IMR-90 (cell line): ENCODE measurements around the gene ANKK1. TPM values are rescaled to one million over a fixed set of nuclear protein-coding genes. Genes with fewer than 3 reads are reported as not detected.

Source experiments
- ATAC-seq: fragments of 200-7000 bp; cut with Tn5 transposase; 2 replicates; pipeline ENCODE4 v1.9.1; 2020; ENCODE audit warnings: low read depth, mild to moderate bottlenecking, moderate library complexity
- BruUV-seq: library from RNA; stranded (reverse); fragments of 400-500 nt; replicated peaks from 2 replicates; lab custom pipeline; 2021; lab: Mats Ljungman, UMichigan
- CTCF ChIA-PET: fragments of 300-600 bp; formaldehyde crosslinking; extraction: SDS; loops from one replicate; lab custom pipeline; 2021; ENCODE audit warnings: antibody characterized with exemption; lab: Yijun Ruan, JAX
- POLR2A ChIA-PET: fragments of 300-600 bp; sonication (Branson Sonifier 250); formaldehyde crosslinking; loops from one replicate; lab custom pipeline; 2022; ENCODE audit warnings: antibody characterized with exemption; ENCODE audit not compliant: unreplicated experiment; lab: Charles Lee
- DNase-seq: peaks from one replicate; pipeline ENCODE4 v3.0.0; 2013
- H2AFZ ChIP-seq: replicated peaks from 2 replicates; pipeline ENCODE3; 2013; ENCODE audit warnings: low read length, mild to moderate bottlenecking; ENCODE audit not compliant: poor library complexity
- H2AK5ac ChIP-seq: 2 replicates; pipeline ENCODE4 v1.6.1; 2013; ENCODE audit warnings: low read depth, low read length, inconsistent platforms
- H2AK9ac ChIP-seq: replicated peaks from 2 replicates; pipeline ENCODE3; 2013; ENCODE audit warnings: mild to moderate bottlenecking, low read depth, low read length, moderate library complexity; ENCODE audit not compliant: poor library complexity
- H2BK120ac ChIP-seq: 2 replicates; pipeline ENCODE4 v1.6.1; 2013; ENCODE audit warnings: low read depth, low read length, inconsistent platforms
- H2BK15ac ChIP-seq: 3 replicates; pipeline ENCODE4 v1.6.1; 2013; ENCODE audit warnings: low read depth, low read length, inconsistent platforms
- H2BK20ac ChIP-seq: 2 replicates; pipeline ENCODE4 v1.6.1; 2013; ENCODE audit warnings: low read depth, mild to moderate bottlenecking, inconsistent platforms, low read length, moderate library complexity
- H2BK5ac ChIP-seq: 2 replicates; pipeline ENCODE4 v1.6.1; 2013; ENCODE audit warnings: mild to moderate bottlenecking, low read depth, low read length, inconsistent platforms; ENCODE audit not compliant: poor library complexity, severe bottlenecking
- H3K14ac ChIP-seq: replicated peaks from 2 replicates; pipeline ENCODE4 v1.6.1; 2013; ENCODE audit warnings: low read depth, low read length, inconsistent platforms
- H3K18ac ChIP-seq: 2 replicates; pipeline ENCODE4 v1.6.1; 2013; ENCODE audit warnings: low read depth, low read length, control low read depth
- H3K23ac ChIP-seq: 2 replicates; pipeline ENCODE4 v1.6.1; 2013; ENCODE audit warnings: low read depth, low read length, inconsistent platforms
- H3K27ac ChIP-seq: 2 replicates; pipeline ENCODE4 v1.5.1; 2013; ENCODE audit warnings: mild to moderate bottlenecking, control low read depth, low read length; ENCODE audit not compliant: insufficient read depth
- H3K27me3 ChIP-seq: 2 replicates; pipeline ENCODE4 v1.6.1; 2013; ENCODE audit warnings: low read length; ENCODE audit not compliant: control insufficient read depth, insufficient read depth
- H3K36me3 ChIP-seq: 2 replicates; pipeline ENCODE4 v1.6.1; 2013; ENCODE audit warnings: low read length, mixed read lengths; ENCODE audit not compliant: control insufficient read depth, insufficient read depth
- H3K4ac ChIP-seq: 2 replicates; pipeline ENCODE4 v1.6.1; 2013; ENCODE audit warnings: low read depth, low read length, inconsistent platforms
- H3K4me1 ChIP-seq: 2 replicates; pipeline ENCODE4 v1.6.1; 2013; ENCODE audit warnings: low read length, mixed read lengths; ENCODE audit not compliant: control insufficient read depth, insufficient read depth
- H3K4me2 ChIP-seq: 2 replicates; pipeline ENCODE4 v1.6.1; 2013; ENCODE audit warnings: low read depth, mild to moderate bottlenecking, control low read depth, low read length, moderate library complexity
- H3K4me3 ChIP-seq: 2 replicates; pipeline ENCODE4 v1.5.1; 2013; ENCODE audit warnings: low read depth, mild to moderate bottlenecking, control low read depth, low read length, moderate library complexity; ENCODE audit not compliant: insufficient read depth
- H3K56ac ChIP-seq: 2 replicates; pipeline ENCODE4 v1.6.1; 2013; ENCODE audit warnings: low read length, inconsistent platforms; ENCODE audit not compliant: insufficient read depth; ENCODE audit errors: extremely low read depth
- H3K79me1 ChIP-seq, 2 experiments: 2 replicates each; pipeline ENCODE4 v1.6.1; 2013; ENCODE audit warnings: low read length in 2 of 2, inconsistent platforms in 1 of 2, low read depth in 1 of 2
- H3K9ac ChIP-seq: 2 replicates; pipeline ENCODE4 v1.6.1; 2013; ENCODE audit warnings: low read depth, low read length, control low read depth
- H3K9me1 ChIP-seq: 2 replicates; pipeline ENCODE4 v1.6.1; 2013; ENCODE audit warnings: low read length, inconsistent platforms; ENCODE audit not compliant: insufficient read depth
- H3K9me3 ChIP-seq: 2 replicates; pipeline ENCODE4 v1.6.1; 2013; ENCODE audit warnings: low read length; ENCODE audit not compliant: control insufficient read depth, insufficient read depth
- H4K20me1 ChIP-seq: 2 replicates; pipeline ENCODE4 v1.6.1; 2013; ENCODE audit warnings: low read length, inconsistent platforms; ENCODE audit not compliant: insufficient read depth
- H4K5ac ChIP-seq: 2 replicates; pipeline ENCODE4 v1.6.1; 2013; ENCODE audit warnings: mild to moderate bottlenecking, low read depth, low read length, control low read depth
- H4K8ac ChIP-seq, 2 experiments: 2 replicates each; pipeline ENCODE4 v1.6.1; 2013; ENCODE audit warnings: low read depth in 2 of 2, low read length in 2 of 2, control low read depth in 1 of 2, inconsistent platforms in 1 of 2
- H4K91ac ChIP-seq: 2 replicates; pipeline ENCODE4 v1.6.1; 2013; ENCODE audit warnings: low read depth, low read length, inconsistent platforms; ENCODE audit not compliant: insufficient read depth
- BHLHE40 ChIP-seq: fragments of 150-350 bp; IDR thresholded peaks from 2 replicates; pipeline ENCODE4 v1.6.1; 2016; ENCODE audit warnings: mild to moderate bottlenecking, low read depth, low read length
- CEBPB ChIP-seq: IDR thresholded peaks from 2 replicates; pipeline ENCODE4 v1.6.1; 2012; ENCODE audit warnings: low read depth, low read length, improper control_type of control experiment
- CHD1 ChIP-seq: IDR thresholded peaks from 2 replicates; pipeline ENCODE4 v1.6.1; 2012; ENCODE audit warnings: low read depth, low read length, improper control_type of control experiment
- FOS ChIP-seq: fragments of 150-350 bp; IDR thresholded peaks from 2 replicates; pipeline ENCODE4 v1.6.1; 2016; ENCODE audit warnings: low read depth, low read length
- MAFK ChIP-seq: IDR thresholded peaks from 2 replicates; pipeline ENCODE4 v1.6.1; 2012; ENCODE audit warnings: low read depth, low read length, improper control_type of control experiment
- MAZ ChIP-seq: IDR thresholded peaks from 2 replicates; pipeline ENCODE4 v1.6.1; 2012; ENCODE audit warnings: low read depth, mild to moderate bottlenecking, low read length, improper control_type of control experiment, moderate library complexity, borderline replicate concordance
- MXI1 ChIP-seq: IDR thresholded peaks from 2 replicates; pipeline ENCODE4 v1.6.1; 2012; ENCODE audit warnings: low read depth, mild to moderate bottlenecking, low read length, moderate library complexity, borderline replicate concordance
- NFE2L2 ChIP-seq: fragments of 150-350 bp; IDR thresholded peaks from 2 replicates; pipeline ENCODE4 v1.6.1; 2016; ENCODE audit warnings: low read depth, mild to moderate bottlenecking, low read length
- POLR2A ChIP-seq: IDR thresholded peaks from 2 replicates; pipeline ENCODE4 v1.6.1; 2012; ENCODE audit warnings: mild to moderate bottlenecking, low read depth, low read length
- RCOR1 ChIP-seq: IDR thresholded peaks from 2 replicates; pipeline ENCODE4 v1.6.1; 2012; ENCODE audit warnings: mild to moderate bottlenecking, low read length, improper control_type of control experiment; ENCODE audit not compliant: insufficient replicate concordance
- RFX5 ChIP-seq: IDR thresholded peaks from 2 replicates; pipeline ENCODE4 v1.8.0; 2012; ENCODE audit warnings: low read depth, mild to moderate bottlenecking, low read length, moderate library complexity
- SMC3 ChIP-seq: fragments of 150-350 bp; IDR thresholded peaks from 2 replicates; pipeline ENCODE4 v1.6.1; 2016; ENCODE audit warnings: low read depth, mild to moderate bottlenecking, antibody characterized with exemption, low read length, moderate library complexity
- USF2 ChIP-seq: fragments of 150-350 bp; IDR thresholded peaks from 2 replicates; pipeline ENCODE4 v1.6.1; 2017; ENCODE audit warnings: mild to moderate bottlenecking, antibody characterized with exemption, low read length, low read depth
- WGBS, 2 experiments: methylation state at CpG; one replicate each; pipeline versions ENCODE4 v1.1.5 to v1.1.7; 2013; ENCODE audit warnings: missing lambda C conversion rate in 2 of 2; ENCODE audit not compliant: insufficient read length in 1 of 2; ENCODE audit errors: extremely low coverage in 2 of 2; 5-methylcytosine and 5-hydroxymethylcytosine counted together
- dilution Hi-C: fragments of 300-500 bp; cut with HindIII; formaldehyde crosslinking; loops from one replicate; pipeline ENCODE4 v1.14.3; 2018; ENCODE audit warnings: low sequenced_read_pairs; ENCODE audit not compliant: unreplicated experiment
- in situ Hi-C: fragments of 300-500 bp; cut with MboI; formaldehyde crosslinking; loops from 3 replicates; pipeline ENCODE4 v1.14.3; 2019; ENCODE audit warnings: low sequenced_read_pairs, inconsistent platforms, mixed read lengths
- intact Hi-C: fragments of 100-400 bp; cut with micrococcal nuclease; formaldehyde crosslinking; loops from 2 replicates; pipeline ENCODE4 v1.10.0; 2022
- polyA plus RNA-seq, 3 experiments: library from polyadenylated mRNA; depleted of rRNA; stranded (reverse); fragments of >200 nt; gene quantifications; 2 replicates each; pipeline ENCODE4 v1.2.3, GENCODE V29; 2012; ENCODE audit warnings: low replicate concordance in 1 of 3
- total RNA-seq: library from RNA; depleted of rRNA; stranded (reverse); fragments of >200 nt; gene quantifications from 2 replicates; pipeline ENCODE4 v1.2.3, GENCODE V29; 2012
- TF ChIP-seq, protein P1 (sequence below): fragments of 150-350 bp; IDR thresholded peaks from 2 replicates; pipeline ENCODE4 v1.6.1; 2016; ENCODE audit warnings: low read depth, mild to moderate bottlenecking, low read length, moderate library complexity, borderline replicate concordance
- TF ChIP-seq, protein P2 (sequence below): conservative IDR thresholded peaks from 2 replicates; pipeline ENCODE4 v1.5.1; 2012; ENCODE audit warnings: mild to moderate bottlenecking, low read depth, low read length, improper control_type of control experiment

Gene ANKK1
- total and polyA plus RNA-seq, 2 of the 4 experiments (the other 2 are of a cell fraction): not detected

DNA sequence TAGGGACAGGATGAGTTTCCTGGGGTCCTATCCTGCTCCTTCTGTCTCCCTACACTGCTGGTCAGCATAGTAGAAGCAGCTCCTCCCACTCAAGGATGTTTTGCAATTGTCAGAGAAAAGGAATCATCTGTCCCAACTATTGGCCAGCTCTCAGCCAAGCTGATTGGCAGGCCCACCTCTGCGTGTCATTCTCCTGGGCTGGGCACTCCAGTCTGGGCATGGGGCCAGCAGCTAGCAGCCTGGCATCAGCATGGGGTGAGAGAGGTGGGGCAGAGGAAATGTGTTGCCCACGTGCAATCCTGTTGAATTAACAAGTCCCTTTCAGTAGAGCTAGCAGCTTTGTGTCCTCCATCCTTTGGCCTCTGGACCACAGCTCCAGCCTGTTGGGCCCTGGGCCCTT, 14.1 kb downstream of the ANKK1 start:
- Histone ChIP-seq H4K8ac (no peak overlapping the region), H3K14ac (no peak overlapping the region), H2AFZ (no peak overlapping the region), H3K27ac (no peak overlapping the region), H3K56ac (no peak overlapping the region), H3K4me2 (no peak overlapping the region), H4K20me1 (no peaks in the 10 kb centered on the region), H3K9me3 (no peaks in the 10 kb centered on the region), H2BK5ac (no peak overlapping the region), H2BK15ac (no peak overlapping the region), H4K5ac (no peak overlapping the region), H2BK20ac (no peak overlapping the region), H3K36me3 (no peaks in the 10 kb centered on the region), H3K4ac (no peak overlapping the region), H3K18ac (no peak overlapping the region), H3K9ac (no peak overlapping the region), H3K4me3 (no peak overlapping the region), H3K23ac (no peak overlapping the region), H2BK120ac (no peak overlapping the region), H3K27me3 (peaks cover 21% of the 10 kb centered on the region), H2AK5ac (no peak overlapping the region), H3K9me1 (no peaks in the 10 kb centered on the region), H3K79me1 (no peaks in the 10 kb centered on the region), H3K4me1 (no peaks in the 10 kb centered on the region), H4K91ac (no peak overlapping the region), H2AK9ac (no peak overlapping the region)
- POLR2A ChIA-PET: no interaction called here
- intact Hi-C loops (no loop called here), in situ Hi-C loops (no loop called here), dilution Hi-C loops (no loop called here)
- no TSS peak for BruUV-seq
- whole genome bisulfite sequencing, 2 experiments: no CpG with 5 or more reads among the region's 2 CpGs
- DNase-seq: no peak
- CTCF ChIA-PET: no interaction called here
- TF ChIP-seq RCOR1 (no peak), SMC3 (no peak), POLR2A (no peak), CEBPB (no peak), CHD1 (no peak), MAZ (no peak), BHLHE40 (no peak), NFE2L2 (no peak), FOS (no peak), RFX5 (no peak), MAFK (no peak), MXI1 (no peak), USF2 (no peak)
- TF ChIP-seq, protein P1, sequence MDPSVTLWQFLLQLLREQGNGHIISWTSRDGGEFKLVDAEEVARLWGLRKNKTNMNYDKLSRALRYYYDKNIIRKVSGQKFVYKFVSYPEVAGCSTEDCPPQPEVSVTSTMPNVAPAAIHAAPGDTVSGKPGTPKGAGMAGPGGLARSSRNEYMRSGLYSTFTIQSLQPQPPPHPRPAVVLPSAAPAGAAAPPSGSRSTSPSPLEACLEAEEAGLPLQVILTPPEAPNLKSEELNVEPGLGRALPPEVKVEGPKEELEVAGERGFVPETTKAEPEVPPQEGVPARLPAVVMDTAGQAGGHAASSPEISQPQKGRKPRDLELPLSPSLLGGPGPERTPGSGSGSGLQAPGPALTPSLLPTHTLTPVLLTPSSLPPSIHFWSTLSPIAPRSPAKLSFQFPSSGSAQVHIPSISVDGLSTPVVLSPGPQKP: no peak
- TF ChIP-seq, protein P2, sequence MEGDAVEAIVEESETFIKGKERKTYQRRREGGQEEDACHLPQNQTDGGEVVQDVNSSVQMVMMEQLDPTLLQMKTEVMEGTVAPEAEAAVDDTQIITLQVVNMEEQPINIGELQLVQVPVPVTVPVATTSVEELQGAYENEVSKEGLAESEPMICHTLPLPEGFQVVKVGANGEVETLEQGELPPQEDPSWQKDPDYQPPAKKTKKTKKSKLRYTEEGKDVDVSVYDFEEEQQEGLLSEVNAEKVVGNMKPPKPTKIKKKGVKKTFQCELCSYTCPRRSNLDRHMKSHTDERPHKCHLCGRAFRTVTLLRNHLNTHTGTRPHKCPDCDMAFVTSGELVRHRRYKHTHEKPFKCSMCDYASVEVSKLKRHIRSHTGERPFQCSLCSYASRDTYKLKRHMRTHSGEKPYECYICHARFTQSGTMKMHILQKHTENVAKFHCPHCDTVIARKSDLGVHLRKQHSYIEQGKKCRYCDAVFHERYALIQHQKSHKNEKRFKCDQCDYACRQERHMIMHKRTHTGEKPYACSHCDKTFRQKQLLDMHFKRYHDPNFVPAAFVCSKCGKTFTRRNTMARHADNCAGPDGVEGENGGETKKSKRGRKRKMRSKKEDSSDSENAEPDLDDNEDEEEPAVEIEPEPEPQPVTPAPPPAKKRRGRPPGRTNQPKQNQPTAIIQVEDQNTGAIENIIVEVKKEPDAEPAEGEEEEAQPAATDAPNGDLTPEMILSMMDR: no peak
- no peak for ATAC-seq
